WTC11 (cell line): ENCODE data around the gene ASB12. TPM values are rescaled to one million over a fixed set of nuclear protein-coding genes. Genes with fewer than 3 reads are reported as not detected.
"Not testable (repeated sequence)": the region's sequence is repeated elsewhere in the genome, so short reads cannot be mapped to it uniquely, and the experiment has no call there.

ENCODE experiments used
- ATAC-seq: fragments of 200-7000 bp; cut with Tn5 transposase; 2 replicates; pipeline ENCODE4 v1.10.0; 2021; ENCODE audit warnings: mild to moderate bottlenecking, moderate library complexity
- CTCF ChIA-PET: fragments of 300-600 bp; sonication (Branson Sonifier 250); formaldehyde crosslinking; loops from one replicate; lab custom pipeline; 2021; ENCODE audit warnings: antibody characterized with exemption; lab: Charles Lee
- POLR2A ChIA-PET: fragments of 350-600 bp; sonication (Branson Sonifier 250); formaldehyde crosslinking; loops from one replicate; lab custom pipeline; 2021; ENCODE audit warnings: antibody characterized with exemption; lab: Charles Lee
- DNase-seq: peaks from one replicate; pipeline ENCODE4 v3.0.0; 2021; ENCODE audit warnings: low spot score
- H3K27ac Mint-ChIP-seq: 2 replicates; pipeline ENCODE4 v1.8.0; 2021; ENCODE audit warnings: mixed read lengths
- H3K27me3 Mint-ChIP-seq: 2 replicates; pipeline ENCODE4 v1.8.0; 2021; ENCODE audit warnings: low read depth, mild to moderate bottlenecking, moderate library complexity, mixed read lengths
- H3K36me3 Mint-ChIP-seq: 2 replicates; pipeline ENCODE4 v1.8.0; 2021; ENCODE audit warnings: mixed read lengths
- H3K4me1 Mint-ChIP-seq: 2 replicates; pipeline ENCODE4 v1.8.0; 2022; ENCODE audit warnings: mixed read lengths
- H3K4me3 Mint-ChIP-seq: 2 replicates; pipeline ENCODE4 v1.8.0; 2021; ENCODE audit warnings: mild to moderate bottlenecking, moderate library complexity, mixed read lengths
- H3K9me3 Mint-ChIP-seq: 2 replicates; pipeline ENCODE4 v1.8.0; 2021; ENCODE audit warnings: mixed read lengths
- CBFB ChIP-seq: sonication (generic); formaldehyde crosslinking; IDR thresholded peaks from 2 replicates; pipeline ENCODE4 v1.8.1; 2022; ENCODE audit warnings: mild to moderate bottlenecking, low read depth, missing genetic modification reagents
- CREM ChIP-seq: sonication (generic); formaldehyde crosslinking; IDR thresholded peaks from 2 replicates; pipeline ENCODE4 v1.8.1; 2022; ENCODE audit warnings: mild to moderate bottlenecking, missing genetic modification reagents, moderate library complexity
- ELF4 ChIP-seq: sonication (generic); formaldehyde crosslinking; IDR thresholded peaks from 2 replicates; pipeline ENCODE4 v1.8.1; 2022; ENCODE audit warnings: low read depth, mild to moderate bottlenecking, moderate library complexity, missing genetic modification reagents
- ESRRA ChIP-seq: sonication (generic); formaldehyde crosslinking; IDR thresholded peaks from 2 replicates; pipeline ENCODE4 v1.8.1; 2022; ENCODE audit warnings: mild to moderate bottlenecking, missing genetic modification reagents, borderline replicate concordance
- GTF2I ChIP-seq: fragments of 250-450 bp; sonication (Bioruptor Pico); conservative IDR thresholded peaks from 2 replicates; pipeline ENCODE4 v1.4.0; 2021; ENCODE audit warnings: mild to moderate bottlenecking
- NFATC4 ChIP-seq: fragments of 250-450 bp; sonication (Bioruptor Pico); IDR thresholded peaks from 2 replicates; pipeline ENCODE4 v1.9.0; 2021; ENCODE audit warnings: mild to moderate bottlenecking
- NFYB ChIP-seq: sonication (generic); formaldehyde crosslinking; conservative IDR thresholded peaks from 2 replicates; pipeline ENCODE4 v1.8.0; 2022; ENCODE audit warnings: low read depth, missing genetic modification reagents
- NR2C2 ChIP-seq: sonication (generic); formaldehyde crosslinking; IDR thresholded peaks from 2 replicates; pipeline ENCODE4 v1.8.0; 2022; ENCODE audit warnings: mild to moderate bottlenecking, missing genetic modification reagents
- OVOL2 ChIP-seq: fragments of 250-450 bp; sonication (Bioruptor Pico); IDR thresholded peaks from 2 replicates; pipeline ENCODE4 v1.9.0; 2021; ENCODE audit warnings: mild to moderate bottlenecking, borderline replicate concordance
- PRRX2 ChIP-seq: fragments of 250-450 bp; sonication (Bioruptor Pico); IDR thresholded peaks from 2 replicates; pipeline ENCODE4 v1.8.0; 2021; ENCODE audit warnings: mild to moderate bottlenecking
- TCF7 ChIP-seq: sonication (generic); formaldehyde crosslinking; IDR thresholded peaks from 2 replicates; pipeline ENCODE4 v1.8.0; 2022; ENCODE audit warnings: mild to moderate bottlenecking, low read depth, missing genetic modification reagents, moderate library complexity
- TEAD1 ChIP-seq: sonication (generic); formaldehyde crosslinking; IDR thresholded peaks from 2 replicates; pipeline ENCODE4 v1.8.0; 2022; ENCODE audit warnings: mild to moderate bottlenecking, missing genetic modification reagents
- TP53 ChIP-seq: sonication (generic); formaldehyde crosslinking; IDR thresholded peaks from 2 replicates; pipeline ENCODE4 v1.8.1; 2023; ENCODE audit warnings: mild to moderate bottlenecking, missing genetic modification reagents
- ZNF416 ChIP-seq: fragments of 250-450 bp; sonication (Bioruptor Pico); IDR thresholded peaks from 2 replicates; pipeline ENCODE4 v1.9.0; 2021; ENCODE audit warnings: mild to moderate bottlenecking, inconsistent platforms
- total RNA-seq: library from RNA; stranded (reverse); gene quantifications from 3 replicates; pipeline ENCODE4 v1.2.3, GENCODE V29; 2021
- TF ChIP-seq, protein P1 (sequence below): fragments of 250-450 bp; sonication (Bioruptor Pico); IDR thresholded peaks from 2 replicates; pipeline ENCODE4 v1.9.0; 2021; ENCODE audit warnings: mild to moderate bottlenecking
- TF ChIP-seq, protein P2 (sequence below): sonication (generic); formaldehyde crosslinking; IDR thresholded peaks from 2 replicates; pipeline ENCODE4 v1.8.1; 2023; ENCODE audit warnings: mild to moderate bottlenecking, missing genetic modification reagents
- TF ChIP-seq, protein P3 (sequence below): fragments of 250-450 bp; sonication (Bioruptor Pico); IDR thresholded peaks from 2 replicates; pipeline ENCODE4 v1.8.0; 2021; ENCODE audit warnings: mild to moderate bottlenecking
- TF ChIP-seq, protein P4 (sequence below): sonication (generic); formaldehyde crosslinking; IDR thresholded peaks from 2 replicates; pipeline ENCODE4 v1.8.1; 2023; ENCODE audit warnings: mild to moderate bottlenecking, missing genetic modification reagents
- TF ChIP-seq, protein P5 (sequence below): sonication (generic); formaldehyde crosslinking; IDR thresholded peaks from 2 replicates; pipeline ENCODE4 v1.8.1; 2022; ENCODE audit warnings: low read depth, missing genetic modification reagents, borderline replicate concordance
- TF ChIP-seq, protein P6 (sequence below): sonication (generic); formaldehyde crosslinking; IDR thresholded peaks from 2 replicates; pipeline ENCODE4 v1.8.0; 2022; ENCODE audit warnings: missing genetic modification reagents

The ASB12 gene
- total RNA-seq, 1 experiment from 2014 or later: 1.4 TPM

DNA sequence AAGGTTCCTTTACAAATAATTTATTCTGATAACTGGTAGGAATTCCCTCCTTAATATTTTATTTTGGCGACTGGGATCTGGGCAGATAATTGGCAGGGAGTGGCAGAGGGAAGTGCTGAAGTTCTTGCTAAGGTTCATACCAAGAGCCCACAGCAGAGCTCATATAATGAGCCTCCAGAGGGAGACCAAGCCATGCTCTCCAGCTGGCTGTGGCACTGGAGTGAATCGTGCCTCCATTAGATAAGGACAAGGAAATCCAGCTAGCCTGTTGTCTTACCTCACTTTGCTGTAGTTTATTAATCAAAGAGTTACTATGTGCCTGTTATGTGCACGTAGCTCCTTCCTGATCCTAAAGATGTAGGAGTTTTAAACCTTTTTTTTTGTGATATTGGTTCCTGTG lies 1.3 kb downstream of the ASB12 start (continued):
- TF ChIP-seq, protein P1, sequence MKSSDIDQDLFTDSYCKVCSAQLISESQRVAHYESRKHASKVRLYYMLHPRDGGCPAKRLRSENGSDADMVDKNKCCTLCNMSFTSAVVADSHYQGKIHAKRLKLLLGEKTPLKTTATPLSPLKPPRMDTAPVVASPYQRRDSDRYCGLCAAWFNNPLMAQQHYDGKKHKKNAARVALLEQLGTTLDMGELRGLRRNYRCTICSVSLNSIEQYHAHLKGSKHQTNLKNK (CRISPR knock-in tag): no peak
- TF ChIP-seq PRRX2 (CRISPR knock-in tag): no peak
- no peak for TF ChIP-seq ELF4 (CRISPR knock-in tag)
- TF ChIP-seq, protein P2, sequence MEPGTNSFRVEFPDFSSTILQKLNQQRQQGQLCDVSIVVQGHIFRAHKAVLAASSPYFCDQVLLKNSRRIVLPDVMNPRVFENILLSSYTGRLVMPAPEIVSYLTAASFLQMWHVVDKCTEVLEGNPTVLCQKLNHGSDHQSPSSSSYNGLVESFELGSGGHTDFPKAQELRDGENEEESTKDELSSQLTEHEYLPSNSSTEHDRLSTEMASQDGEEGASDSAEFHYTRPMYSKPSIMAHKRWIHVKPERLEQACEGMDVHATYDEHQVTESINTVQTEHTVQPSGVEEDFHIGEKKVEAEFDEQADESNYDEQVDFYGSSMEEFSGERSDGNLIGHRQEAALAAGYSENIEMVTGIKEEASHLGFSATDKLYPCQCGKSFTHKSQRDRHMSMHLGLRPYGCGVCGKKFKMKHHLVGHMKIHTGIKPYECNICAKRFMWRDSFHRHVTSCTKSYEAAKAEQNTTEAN (CRISPR knock-in tag): no peak
- no peak for TF ChIP-seq TP53 (CRISPR knock-in tag)
- no peak for TF ChIP-seq ESRRA (CRISPR knock-in tag)
- TF ChIP-seq NFYB: no peak
- no peak for TF ChIP-seq OVOL2 (CRISPR knock-in tag)
- TF ChIP-seq CBFB (CRISPR knock-in tag): no peak

DNA sequence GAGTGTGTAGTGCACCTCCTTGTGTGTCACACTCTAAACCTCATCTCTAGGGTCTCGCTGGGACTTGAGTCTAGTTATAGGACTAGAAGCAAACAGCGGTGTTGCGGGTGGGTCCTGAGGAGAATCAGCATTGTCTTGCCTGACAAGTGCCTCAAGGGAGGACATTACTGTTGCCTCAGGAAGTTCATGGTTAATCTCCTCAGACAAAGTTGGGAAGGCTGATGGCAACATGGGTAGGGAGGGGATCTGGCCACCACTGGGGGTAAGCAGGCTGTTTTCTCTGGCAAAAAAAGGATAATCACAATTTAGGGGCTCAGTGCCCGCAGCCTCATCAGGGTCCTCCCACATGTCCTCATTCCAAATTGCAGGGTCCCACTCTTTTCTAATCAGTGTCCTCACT lies 12.4 kb downstream of the ASB12 start:
- CTCF ChIA-PET: no interaction called here
- POLR2A ChIA-PET: no interaction called here
- Mint-ChIP-seq H3K9me3 (no peaks in the 10 kb centered on the region), H3K4me1 (peaks cover 8% of the 10 kb centered on the region), H3K27ac (no peak overlapping the region), H3K27me3 (peaks cover 5% of the 10 kb centered on the region), H3K36me3 (no peaks in the 10 kb centered on the region), H3K4me3 (no peak overlapping the region)
- TF ChIP-seq, protein P3, sequence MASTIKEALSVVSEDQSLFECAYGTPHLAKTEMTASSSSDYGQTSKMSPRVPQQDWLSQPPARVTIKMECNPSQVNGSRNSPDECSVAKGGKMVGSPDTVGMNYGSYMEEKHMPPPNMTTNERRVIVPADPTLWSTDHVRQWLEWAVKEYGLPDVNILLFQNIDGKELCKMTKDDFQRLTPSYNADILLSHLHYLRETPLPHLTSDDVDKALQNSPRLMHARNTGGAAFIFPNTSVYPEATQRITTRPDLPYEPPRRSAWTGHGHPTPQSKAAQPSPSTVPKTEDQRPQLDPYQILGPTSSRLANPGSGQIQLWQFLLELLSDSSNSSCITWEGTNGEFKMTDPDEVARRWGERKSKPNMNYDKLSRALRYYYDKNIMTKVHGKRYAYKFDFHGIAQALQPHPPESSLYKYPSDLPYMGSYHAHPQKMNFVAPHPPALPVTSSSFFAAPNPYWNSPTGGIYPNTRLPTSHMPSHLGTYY (CRISPR knock-in tag): no peak
- TF ChIP-seq TEAD1 (CRISPR knock-in tag): no peak
- TF ChIP-seq TCF7 (CRISPR knock-in tag): no peak
- TF ChIP-seq CBFB (CRISPR knock-in tag): no peak
- no peak for TF ChIP-seq NR2C2
- TF ChIP-seq NFATC4 (CRISPR knock-in tag): no peak
- TF ChIP-seq, protein P4, sequence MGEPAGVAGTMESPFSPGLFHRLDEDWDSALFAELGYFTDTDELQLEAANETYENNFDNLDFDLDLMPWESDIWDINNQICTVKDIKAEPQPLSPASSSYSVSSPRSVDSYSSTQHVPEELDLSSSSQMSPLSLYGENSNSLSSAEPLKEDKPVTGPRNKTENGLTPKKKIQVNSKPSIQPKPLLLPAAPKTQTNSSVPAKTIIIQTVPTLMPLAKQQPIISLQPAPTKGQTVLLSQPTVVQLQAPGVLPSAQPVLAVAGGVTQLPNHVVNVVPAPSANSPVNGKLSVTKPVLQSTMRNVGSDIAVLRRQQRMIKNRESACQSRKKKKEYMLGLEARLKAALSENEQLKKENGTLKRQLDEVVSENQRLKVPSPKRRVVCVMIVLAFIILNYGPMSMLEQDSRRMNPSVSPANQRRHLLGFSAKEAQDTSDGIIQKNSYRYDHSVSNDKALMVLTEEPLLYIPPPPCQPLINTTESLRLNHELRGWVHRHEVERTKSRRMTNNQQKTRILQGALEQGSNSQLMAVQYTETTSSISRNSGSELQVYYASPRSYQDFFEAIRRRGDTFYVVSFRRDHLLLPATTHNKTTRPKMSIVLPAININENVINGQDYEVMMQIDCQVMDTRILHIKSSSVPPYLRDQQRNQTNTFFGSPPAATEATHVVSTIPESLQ (CRISPR knock-in tag): no peak
- no peak for TF ChIP-seq CREM
- TF ChIP-seq, protein P5, sequence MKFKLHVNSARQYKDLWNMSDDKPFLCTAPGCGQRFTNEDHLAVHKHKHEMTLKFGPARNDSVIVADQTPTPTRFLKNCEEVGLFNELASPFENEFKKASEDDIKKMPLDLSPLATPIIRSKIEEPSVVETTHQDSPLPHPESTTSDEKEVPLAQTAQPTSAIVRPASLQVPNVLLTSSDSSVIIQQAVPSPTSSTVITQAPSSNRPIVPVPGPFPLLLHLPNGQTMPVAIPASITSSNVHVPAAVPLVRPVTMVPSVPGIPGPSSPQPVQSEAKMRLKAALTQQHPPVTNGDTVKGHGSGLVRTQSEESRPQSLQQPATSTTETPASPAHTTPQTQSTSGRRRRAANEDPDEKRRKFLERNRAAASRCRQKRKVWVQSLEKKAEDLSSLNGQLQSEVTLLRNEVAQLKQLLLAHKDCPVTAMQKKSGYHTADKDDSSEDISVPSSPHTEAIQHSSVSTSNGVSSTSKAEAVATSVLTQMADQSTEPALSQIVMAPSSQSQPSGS: no peak
- no peak for TF ChIP-seq ZNF416 (CRISPR knock-in tag)
- no peak for TF ChIP-seq ESRRA (CRISPR knock-in tag)
- TF ChIP-seq, protein P6, sequence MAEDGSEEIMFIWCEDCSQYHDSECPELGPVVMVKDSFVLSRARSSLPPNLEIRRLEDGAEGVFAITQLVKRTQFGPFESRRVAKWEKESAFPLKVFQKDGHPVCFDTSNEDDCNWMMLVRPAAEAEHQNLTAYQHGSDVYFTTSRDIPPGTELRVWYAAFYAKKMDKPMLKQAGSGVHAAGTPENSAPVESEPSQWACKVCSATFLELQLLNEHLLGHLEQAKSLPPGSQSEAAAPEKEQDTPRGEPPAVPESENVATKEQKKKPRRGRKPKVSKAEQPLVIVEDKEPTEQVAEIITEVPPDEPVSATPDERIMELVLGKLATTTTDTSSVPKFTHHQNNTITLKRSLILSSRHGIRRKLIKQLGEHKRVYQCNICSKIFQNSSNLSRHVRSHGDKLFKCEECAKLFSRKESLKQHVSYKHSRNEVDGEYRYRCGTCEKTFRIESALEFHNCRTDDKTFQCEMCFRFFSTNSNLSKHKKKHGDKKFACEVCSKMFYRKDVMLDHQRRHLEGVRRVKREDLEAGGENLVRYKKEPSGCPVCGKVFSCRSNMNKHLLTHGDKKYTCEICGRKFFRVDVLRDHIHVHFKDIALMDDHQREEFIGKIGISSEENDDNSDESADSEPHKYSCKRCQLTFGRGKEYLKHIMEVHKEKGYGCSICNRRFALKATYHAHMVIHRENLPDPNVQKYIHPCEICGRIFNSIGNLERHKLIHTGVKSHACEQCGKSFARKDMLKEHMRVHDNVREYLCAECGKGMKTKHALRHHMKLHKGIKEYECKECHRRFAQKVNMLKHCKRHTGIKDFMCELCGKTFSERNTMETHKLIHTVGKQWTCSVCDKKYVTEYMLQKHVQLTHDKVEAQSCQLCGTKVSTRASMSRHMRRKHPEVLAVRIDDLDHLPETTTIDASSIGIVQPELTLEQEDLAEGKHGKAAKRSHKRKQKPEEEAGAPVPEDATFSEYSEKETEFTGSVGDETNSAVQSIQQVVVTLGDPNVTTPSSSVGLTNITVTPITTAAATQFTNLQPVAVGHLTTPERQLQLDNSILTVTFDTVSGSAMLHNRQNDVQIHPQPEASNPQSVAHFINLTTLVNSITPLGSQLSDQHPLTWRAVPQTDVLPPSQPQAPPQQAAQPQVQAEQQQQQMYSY (CRISPR knock-in tag): no peak
- TF ChIP-seq GTF2I (CRISPR knock-in tag): no peak
- no peak for DNase-seq
- ATAC-seq: no peak

DNA sequence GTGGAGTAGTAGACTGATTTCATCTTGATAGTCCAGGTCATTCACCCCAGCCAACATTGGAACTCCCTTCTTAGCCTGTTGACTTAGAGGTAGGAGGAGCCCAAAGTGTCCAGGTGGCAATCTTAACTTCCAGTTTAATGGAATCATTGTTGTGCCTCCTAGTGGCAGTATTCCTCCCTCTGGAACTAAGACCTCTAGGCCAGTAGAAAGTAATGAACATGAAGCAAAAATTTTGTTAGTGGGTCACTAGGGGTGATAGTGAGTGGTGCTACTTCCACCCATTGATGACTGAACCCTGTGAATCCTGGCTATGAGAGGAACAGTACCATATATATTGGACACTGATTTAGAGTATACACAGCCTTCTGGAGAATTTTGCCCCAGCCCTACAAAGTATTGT lies 16.4 kb downstream of the ASB12 start:
- DNase-seq: not testable (repeated sequence)
- peak; percentile 39; the same call in 1 of the 2 replicates for ATAC-seq

More for the DNA sequence above, 16.4 kb downstream of the ASB12 start:
- H3K36me3 Mint-ChIP-seq, H3K4me3 Mint-ChIP-seq, H3K27ac Mint-ChIP-seq, H3K9me3 Mint-ChIP-seq, H3K27me3 Mint-ChIP-seq, H3K4me1 Mint-ChIP-seq, CTCF ChIA-PET, POLR2A ChIA-PET: not testable (repeated sequence)
